ENCODE measurements around the gene TLR8. TPM values are rescaled to one million over a fixed set of nuclear protein-coding genes. Genes with fewer than 3 reads are reported as not detected.

TLR8 gene
- polyA plus RNA-seq, 1 of the 3 experiments (the other 2 are of a cell fraction), result not detected

DNA sequence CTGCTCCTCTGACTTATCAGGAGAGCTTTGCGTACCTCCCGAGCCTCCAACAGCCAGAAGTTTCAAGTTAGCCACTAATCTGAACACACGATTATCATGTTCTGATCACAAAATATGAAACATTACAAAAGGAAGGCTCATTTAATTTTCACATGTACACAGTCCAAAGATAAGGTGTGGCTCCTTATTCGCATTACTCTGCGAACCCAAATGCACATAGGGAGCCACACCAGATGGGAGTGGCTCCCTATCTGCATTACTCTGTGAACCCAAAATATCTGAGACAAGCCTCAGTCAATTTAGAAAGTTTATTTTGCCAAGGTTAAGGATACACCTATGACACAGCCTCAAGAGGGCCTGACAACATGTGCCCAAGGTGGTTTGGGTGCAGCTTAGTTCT, 28.4 kb downstream of the TLR8 start:
- ChIA-PET POLR2A (no interaction called here), CTCF (interaction anchor here (0.7 to 1.6 kb wide), 2 partner anchors 12 to 553 kb away, joined by 3 to 7 read pairs; no protein-coding TSS in a partner anchor)
- Histone ChIP-seq H3K79me2 (ENCODE audit: insufficient read depth) (no peaks in the 10 kb centered on the region), H3K27me3 (ENCODE audit: insufficient read depth) (no peaks in the 10 kb centered on the region; the same call in 1 of the 2 replicates), H4K20me1 (ENCODE audit: insufficient read depth) (no peaks in the 10 kb centered on the region), H3K9me2 (no peaks in the 10 kb centered on the region), H3K36me3 (replicated peaks in 1 of 2; ENCODE audit: control insufficient read depth in 1 of 2, insufficient read depth in 2 of 2, low read length in 1 of 2) (no peaks in the 10 kb centered on the region), H3F3A (replicated peaks; ENCODE audit: insufficient read depth) (no peaks in the 10 kb centered on the region), H3K4me3 (ENCODE audit: low read depth in 2 of 2, low read length in 1 of 2) (no peak overlapping the region), H3K9ac (no peak overlapping the region), H3K4me2 (no peak overlapping the region), H3K27ac (ENCODE audit: low read depth in 2 of 2, low read length in 1 of 2) (no peak overlapping the region), H3K4me1 (ENCODE audit: control insufficient read depth in 1 of 2, insufficient read depth in 2 of 2, low read depth in 1 of 2, low read length in 1 of 2) (no peaks in the 10 kb centered on the region), H3K9me3 (peaks cover 5% of the 10 kb centered on the region), H2AFZ (ENCODE audit: low read depth) (no peak overlapping the region)
- no peak for DNase-seq
- 47% methylated on average over 5 of the region's 5 CpGs for WGBS (ENCODE audit: low lambda C conversion rate)
- TF ChIP-seq TAF1 (IDR thresholded peaks at IDR 0.05; ENCODE audit: borderline replicate concordance, low read depth, low read length), result no peak
- TF ChIP-seq FOXJ3 (CRISPR knock-in tag; IDR thresholded peaks at IDR 0.05), result no peak
- no peak for TF ChIP-seq SMC3 (IDR thresholded peaks at IDR 0.05; ENCODE audit: low read depth, low read length)
- no peak for TF ChIP-seq SIN3A (IDR thresholded peaks at IDR 0.05; ENCODE audit: borderline replicate concordance, low read depth, low read length)
- TF ChIP-seq ELF1 (IDR thresholded peaks at IDR 0.05), result no peak
- TF ChIP-seq, protein P1, sequence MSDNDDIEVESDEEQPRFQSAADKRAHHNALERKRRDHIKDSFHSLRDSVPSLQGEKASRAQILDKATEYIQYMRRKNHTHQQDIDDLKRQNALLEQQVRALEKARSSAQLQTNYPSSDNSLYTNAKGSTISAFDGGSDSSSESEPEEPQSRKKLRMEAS (IDR thresholded peaks at IDR 0.05; ENCODE audit: low read depth), result no peak
- TF ChIP-seq MXI1 (IDR thresholded peaks at IDR 0.05; ENCODE audit: low read depth, low read length), result no peak
- no peak for TF ChIP-seq GATA2 (CRISPR knock-in tag; IDR thresholded peaks at IDR 0.05)
- no peak for TF ChIP-seq FOXM1 (IDR thresholded peaks at IDR 0.05; ENCODE audit: low read depth)

DNA sequence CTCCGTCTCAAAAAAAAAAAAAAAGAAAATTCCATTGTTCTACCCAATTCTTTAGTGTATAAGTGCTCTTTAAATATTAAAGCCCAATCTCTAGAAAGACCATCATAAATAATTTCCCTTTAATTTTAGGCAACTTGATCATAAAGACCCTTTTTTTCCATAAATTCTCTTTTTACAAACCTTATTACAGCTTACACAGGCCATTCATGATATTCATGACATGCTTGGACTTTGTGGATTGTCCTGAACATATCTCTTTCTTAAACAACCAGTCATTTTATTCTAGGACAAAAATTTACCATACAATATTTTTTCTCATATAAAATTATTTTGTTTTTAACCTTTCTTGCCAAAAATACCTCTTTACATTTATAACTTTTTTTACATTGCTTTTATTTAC, 30.5 kb downstream of the TLR8 start:
- Histone ChIP-seq H3K4me1 (ENCODE audit: control insufficient read depth in 1 of 2, insufficient read depth in 2 of 2, low read depth in 1 of 2, low read length in 1 of 2) (no peaks in the 10 kb centered on the region), H3K27ac (ENCODE audit: low read depth in 2 of 2, low read length in 1 of 2) (no peak overlapping the region), H3K36me3 (replicated peaks in 1 of 2; ENCODE audit: control insufficient read depth in 1 of 2, insufficient read depth in 2 of 2, low read length in 1 of 2) (no peaks in the 10 kb centered on the region), H3K27me3 (ENCODE audit: insufficient read depth) (no peaks in the 10 kb centered on the region; the same call in 1 of the 2 replicates), H2AFZ (ENCODE audit: low read depth) (no peak overlapping the region), H3K4me2 (no peak overlapping the region), H3K9me2 (no peaks in the 10 kb centered on the region), H3K9ac (no peak overlapping the region), H3K4me3 (ENCODE audit: low read depth in 2 of 2, low read length in 1 of 2) (no peak overlapping the region), H4K20me1 (ENCODE audit: insufficient read depth) (no peaks in the 10 kb centered on the region), H3F3A (replicated peaks; ENCODE audit: insufficient read depth) (no peaks in the 10 kb centered on the region), H3K79me2 (ENCODE audit: insufficient read depth) (no peaks in the 10 kb centered on the region), H3K9me3 (peaks cover 5% of the 10 kb centered on the region)
- 60% methylated on average over 1 of the region's 1 CpG for WGBS (ENCODE audit: low lambda C conversion rate)
- ChIA-PET CTCF (interaction anchor here (0.6 kb wide), 1 partner anchor 38 kb away, joined by 3 read pairs; no protein-coding TSS in a partner anchor), POLR2A (no interaction called here)
- no peak for DNase-seq
- TF ChIP-seq, protein P2, sequence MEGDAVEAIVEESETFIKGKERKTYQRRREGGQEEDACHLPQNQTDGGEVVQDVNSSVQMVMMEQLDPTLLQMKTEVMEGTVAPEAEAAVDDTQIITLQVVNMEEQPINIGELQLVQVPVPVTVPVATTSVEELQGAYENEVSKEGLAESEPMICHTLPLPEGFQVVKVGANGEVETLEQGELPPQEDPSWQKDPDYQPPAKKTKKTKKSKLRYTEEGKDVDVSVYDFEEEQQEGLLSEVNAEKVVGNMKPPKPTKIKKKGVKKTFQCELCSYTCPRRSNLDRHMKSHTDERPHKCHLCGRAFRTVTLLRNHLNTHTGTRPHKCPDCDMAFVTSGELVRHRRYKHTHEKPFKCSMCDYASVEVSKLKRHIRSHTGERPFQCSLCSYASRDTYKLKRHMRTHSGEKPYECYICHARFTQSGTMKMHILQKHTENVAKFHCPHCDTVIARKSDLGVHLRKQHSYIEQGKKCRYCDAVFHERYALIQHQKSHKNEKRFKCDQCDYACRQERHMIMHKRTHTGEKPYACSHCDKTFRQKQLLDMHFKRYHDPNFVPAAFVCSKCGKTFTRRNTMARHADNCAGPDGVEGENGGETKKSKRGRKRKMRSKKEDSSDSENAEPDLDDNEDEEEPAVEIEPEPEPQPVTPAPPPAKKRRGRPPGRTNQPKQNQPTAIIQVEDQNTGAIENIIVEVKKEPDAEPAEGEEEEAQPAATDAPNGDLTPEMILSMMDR (IDR thresholded peaks at IDR 0.05), result no peak
- no peak for TF ChIP-seq MXI1 (IDR thresholded peaks at IDR 0.05; ENCODE audit: low read depth, low read length)
- no peak for TF ChIP-seq RCOR1 (IDR thresholded peaks at IDR 0.05; ENCODE audit: low read length)
- TF ChIP-seq, protein P3, sequence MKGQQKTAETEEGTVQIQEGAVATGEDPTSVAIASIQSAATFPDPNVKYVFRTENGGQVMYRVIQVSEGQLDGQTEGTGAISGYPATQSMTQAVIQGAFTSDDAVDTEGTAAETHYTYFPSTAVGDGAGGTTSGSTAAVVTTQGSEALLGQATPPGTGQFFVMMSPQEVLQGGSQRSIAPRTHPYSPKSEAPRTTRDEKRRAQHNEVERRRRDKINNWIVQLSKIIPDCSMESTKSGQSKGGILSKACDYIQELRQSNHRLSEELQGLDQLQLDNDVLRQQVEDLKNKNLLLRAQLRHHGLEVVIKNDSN (IDR thresholded peaks at IDR 0.05; ENCODE audit: borderline replicate concordance, low read depth), result no peak
- TF ChIP-seq, protein P4, sequence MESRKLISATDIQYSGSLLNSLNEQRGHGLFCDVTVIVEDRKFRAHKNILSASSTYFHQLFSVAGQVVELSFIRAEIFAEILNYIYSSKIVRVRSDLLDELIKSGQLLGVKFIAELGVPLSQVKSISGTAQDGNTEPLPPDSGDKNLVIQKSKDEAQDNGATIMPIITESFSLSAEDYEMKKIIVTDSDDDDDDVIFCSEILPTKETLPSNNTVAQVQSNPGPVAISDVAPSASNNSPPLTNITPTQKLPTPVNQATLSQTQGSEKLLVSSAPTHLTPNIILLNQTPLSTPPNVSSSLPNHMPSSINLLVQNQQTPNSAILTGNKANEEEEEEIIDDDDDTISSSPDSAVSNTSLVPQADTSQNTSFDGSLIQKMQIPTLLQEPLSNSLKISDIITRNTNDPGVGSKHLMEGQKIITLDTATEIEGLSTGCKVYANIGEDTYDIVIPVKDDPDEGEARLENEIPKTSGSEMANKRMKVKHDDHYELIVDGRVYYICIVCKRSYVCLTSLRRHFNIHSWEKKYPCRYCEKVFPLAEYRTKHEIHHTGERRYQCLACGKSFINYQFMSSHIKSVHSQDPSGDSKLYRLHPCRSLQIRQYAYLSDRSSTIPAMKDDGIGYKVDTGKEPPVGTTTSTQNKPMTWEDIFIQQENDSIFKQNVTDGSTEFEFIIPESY (IDR thresholded peaks at IDR 0.05; ENCODE audit: borderline replicate concordance, low read depth), result no peak
- TF ChIP-seq RAD21 (IDR thresholded peaks at IDR 0.05; ENCODE audit: low read length), result no peak
- no peak for TF ChIP-seq FOSL2 (IDR thresholded peaks at IDR 0.05; ENCODE audit: borderline replicate concordance, low read depth)
- no peak for TF ChIP-seq FOXJ3 (CRISPR knock-in tag; IDR thresholded peaks at IDR 0.05)
- TF ChIP-seq CHD2 (IDR thresholded peaks at IDR 0.05; ENCODE audit: low read length, partially characterized antibody), result no peak
- TF ChIP-seq, protein P5, sequence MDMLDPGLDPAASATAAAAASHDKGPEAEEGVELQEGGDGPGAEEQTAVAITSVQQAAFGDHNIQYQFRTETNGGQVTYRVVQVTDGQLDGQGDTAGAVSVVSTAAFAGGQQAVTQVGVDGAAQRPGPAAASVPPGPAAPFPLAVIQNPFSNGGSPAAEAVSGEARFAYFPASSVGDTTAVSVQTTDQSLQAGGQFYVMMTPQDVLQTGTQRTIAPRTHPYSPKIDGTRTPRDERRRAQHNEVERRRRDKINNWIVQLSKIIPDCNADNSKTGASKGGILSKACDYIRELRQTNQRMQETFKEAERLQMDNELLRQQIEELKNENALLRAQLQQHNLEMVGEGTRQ (IDR thresholded peaks at IDR 0.05; ENCODE audit: borderline replicate concordance, low read depth, low read length), result no peak
- TF ChIP-seq, protein P6, sequence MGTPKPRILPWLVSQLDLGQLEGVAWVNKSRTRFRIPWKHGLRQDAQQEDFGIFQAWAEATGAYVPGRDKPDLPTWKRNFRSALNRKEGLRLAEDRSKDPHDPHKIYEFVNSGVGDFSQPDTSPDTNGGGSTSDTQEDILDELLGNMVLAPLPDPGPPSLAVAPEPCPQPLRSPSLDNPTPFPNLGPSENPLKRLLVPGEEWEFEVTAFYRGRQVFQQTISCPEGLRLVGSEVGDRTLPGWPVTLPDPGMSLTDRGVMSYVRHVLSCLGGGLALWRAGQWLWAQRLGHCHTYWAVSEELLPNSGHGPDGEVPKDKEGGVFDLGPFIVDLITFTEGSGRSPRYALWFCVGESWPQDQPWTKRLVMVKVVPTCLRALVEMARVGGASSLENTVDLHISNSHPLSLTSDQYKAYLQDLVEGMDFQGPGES (IDR thresholded peaks at IDR 0.05; ENCODE audit: low read depth, low read length), result no peak
- TF ChIP-seq ELF1 (IDR thresholded peaks at IDR 0.05), result no peak
- TF ChIP-seq GATA2 (CRISPR knock-in tag; IDR thresholded peaks at IDR 0.05), result no peak
- no peak for TF ChIP-seq MEF2A (IDR thresholded peaks at IDR 0.05; ENCODE audit: borderline replicate concordance, low read depth)
- TF ChIP-seq EZH2phosphoT487 (IDR thresholded peaks at IDR 0.05; ENCODE audit: borderline replicate concordance, low read depth), result no peak
- TF ChIP-seq TEAD4 (IDR thresholded peaks at IDR 0.05; ENCODE audit: borderline replicate concordance, insufficient read depth), result no peak

All from SK-N-SH (cell line).